ENCODE measurements around the gene IFITM1. TPM values are rescaled to one million over a fixed set of nuclear protein-coding genes. Genes with fewer than 3 reads are reported as not detected.
A peak's percentile ranks its signal among the peaks of the same experiment; 100 is the strongest.

Gene IFITM1
- total and polyA plus RNA-seq, 9 of the 15 experiments (the other 6 are each of a cell fraction or from before 2014, with no cell fraction given): 691 to 5,579 (median 974) TPM

- in situ Hi-C loops (cut with MboI): no loop called here
- ChIA-PET CTCF (ENCODE audit: low intra/inter-chr PET ratio) (no interaction called here), POLR2A (interaction anchor here (0.6 to 1.4 kb wide), 5 partner anchors 8 to 151 kb away, joined by 3 to 4 read pairs (median 3); partner anchors contain the start of gene NLRP6)
- Histone ChIP-seq H3K9me1 (ENCODE audit: control insufficient read depth, insufficient read depth, low read length) (no peaks in the 10 kb centered on the region), H3K27ac (ENCODE audit: extremely low read depth, low read depth, low read length) (peak overlapping the region; percentile 85), H3K9me3 (replicated peaks; ENCODE audit: control insufficient read depth, insufficient read depth, low read depth, low read length) (no peaks in the 10 kb centered on the region), H2AFZ (ENCODE audit: low read depth, low read length) (peak overlapping the region; percentile 16), H3K27me3 (ENCODE audit: control insufficient read depth in 2 of 2, insufficient read depth in 2 of 2, low read length in 2 of 2) (no peaks in the 10 kb centered on the region), H3K9ac (ENCODE audit: insufficient read depth in 1 of 2, low read depth in 2 of 2, low read length in 2 of 2) (peak overlapping the region; percentile 87 to 99), H3K4me3 (peak overlapping the region; percentile 58), H3K79me2 (ENCODE audit: control insufficient read depth, insufficient read depth, low read length) (peaks cover 37% of the 10 kb centered on the region), H3K4me1 (replicated peaks in 1 of 2; ENCODE audit: control insufficient read depth in 2 of 2, insufficient read depth in 2 of 2, low read length in 2 of 2) (peaks cover 15 to 84% of the 10 kb centered on the region in 2 experiments; a peak in 4 of 5 replicates), H3K36me3 (ENCODE audit: control insufficient read depth, insufficient read depth, low read length) (peaks cover 33% of the 10 kb centered on the region; the same call in 2 of the 3 replicates), H3K4me2 (ENCODE audit: insufficient read depth, low read length) (peak overlapping the region; percentile 85), H4K20me1 (replicated peaks; ENCODE audit: control insufficient read depth, insufficient read depth, low read length) (no peaks in the 10 kb centered on the region)
- intact Hi-C loops (cut with micrococcal nuclease): no loop called here
- ATAC-seq (peak; percentile 57), DNase-seq (ENCODE audit: extremely low read depth in 1 of 4, low spot score in 3 of 4) (peak; percentile 48 to 62 (median 59)), FAIRE-seq (peak; percentile 55)
- TSS peak; percentile 49 for BruUV-seq (replicated peaks)
- 1% methylated on average over 40 of the region's 41 CpGs for WGBS (ENCODE audit: insufficient coverage, low coverage, missing lambda C conversion rate)
- TF ChIP-seq MYC (IDR thresholded peaks at IDR 0.05; ENCODE audit: low read depth, low read length): no peak; the same call in 1 of the 2 replicates
- peak; percentile 74 for TF ChIP-seq MYC (CRISPR knock-in tag; IDR thresholded peaks at IDR 0.05; ENCODE audit: borderline replicate concordance, low read depth)
- no peak for TF ChIP-seq XRCC4 (IDR thresholded peaks at IDR 0.05; ENCODE audit: extremely low read depth, insufficient read depth, insufficient read length)
- TF ChIP-seq, protein P1, sequence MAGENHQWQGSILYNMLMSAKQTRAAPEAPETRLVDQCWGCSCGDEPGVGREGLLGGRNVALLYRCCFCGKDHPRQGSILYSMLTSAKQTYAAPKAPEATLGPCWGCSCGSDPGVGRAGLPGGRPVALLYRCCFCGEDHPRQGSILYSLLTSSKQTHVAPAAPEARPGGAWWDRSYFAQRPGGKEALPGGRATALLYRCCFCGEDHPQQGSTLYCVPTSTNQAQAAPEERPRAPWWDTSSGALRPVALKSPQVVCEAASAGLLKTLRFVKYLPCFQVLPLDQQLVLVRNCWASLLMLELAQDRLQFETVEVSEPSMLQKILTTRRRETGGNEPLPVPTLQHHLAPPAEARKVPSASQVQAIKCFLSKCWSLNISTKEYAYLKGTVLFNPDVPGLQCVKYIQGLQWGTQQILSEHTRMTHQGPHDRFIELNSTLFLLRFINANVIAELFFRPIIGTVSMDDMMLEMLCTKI (IDR thresholded peaks at IDR 0.05; ENCODE audit: partially characterized antibody): no peak
- TF ChIP-seq BCOR (IDR thresholded peaks at IDR 0.05): 0 out of 2 replicates have a peak, but pooled peaks have one; percentile 10
- TF ChIP-seq PML (IDR thresholded peaks at IDR 0.05; ENCODE audit: low read length): no peak
- no peak for TF ChIP-seq TSHZ1 (CRISPR knock-in tag; IDR thresholded peaks at IDR 0.05)
- 0 out of 2 replicates have a peak, but pooled peaks have one; percentile 27 for TF ChIP-seq NR3C1 (CRISPR knock-in tag; IDR thresholded peaks at IDR 0.05)
- TF ChIP-seq PPARD (CRISPR knock-in tag; IDR thresholded peaks at IDR 0.05): no peak
- peak; percentile 82; the same call in 1 of the 2 replicates for TF ChIP-seq FOXK1 (CRISPR knock-in tag; IDR thresholded peaks at IDR 0.05; ENCODE audit: borderline replicate concordance)
- peak in 1 of 3 experiments; percentile 68 for TF ChIP-seq YY1 (IDR thresholded peaks at IDR 0.05; ENCODE audit: borderline replicate concordance in 1 of 3, control insufficient read depth in 1 of 3, extremely low read depth in 1 of 3, insufficient read depth in 3 of 3, insufficient read length in 1 of 3, insufficient replicate concordance in 2 of 3, low read depth in 1 of 3, low read length in 2 of 3)
- TF ChIP-seq CXXC5 (CRISPR knock-in tag; IDR thresholded peaks at IDR 0.05): peak; percentile 13; the same call in 1 of the 2 replicates
- TF ChIP-seq, protein P2, sequence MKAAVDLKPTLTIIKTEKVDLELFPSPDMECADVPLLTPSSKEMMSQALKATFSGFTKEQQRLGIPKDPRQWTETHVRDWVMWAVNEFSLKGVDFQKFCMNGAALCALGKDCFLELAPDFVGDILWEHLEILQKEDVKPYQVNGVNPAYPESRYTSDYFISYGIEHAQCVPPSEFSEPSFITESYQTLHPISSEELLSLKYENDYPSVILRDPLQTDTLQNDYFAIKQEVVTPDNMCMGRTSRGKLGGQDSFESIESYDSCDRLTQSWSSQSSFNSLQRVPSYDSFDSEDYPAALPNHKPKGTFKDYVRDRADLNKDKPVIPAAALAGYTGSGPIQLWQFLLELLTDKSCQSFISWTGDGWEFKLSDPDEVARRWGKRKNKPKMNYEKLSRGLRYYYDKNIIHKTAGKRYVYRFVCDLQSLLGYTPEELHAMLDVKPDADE (conservative IDR thresholded peaks at IDR 0.05; ENCODE audit: control insufficient read depth, low read depth, low read length): no peak; the same call in 1 of the 2 replicates
- peak; percentile 28 to 29; a peak in 1 of 4 replicates for TF ChIP-seq NRF1 (conservative IDR thresholded peaks at IDR 0.05 in 1 of 2, IDR thresholded peaks at IDR 0.05 in 1 of 2)
- no peak for TF ChIP-seq ZNF507 (tag; conservative IDR thresholded peaks at IDR 0.05)
Measured at GRCh38 chr11:287821-288477, 25.9 kb upstream of the IFITM1 start.

Measured in K562 (cell line).